BJ (cell line): Measurements from ENCODE around the gene KCNQ1OT1. TPM values are rescaled to one million over a fixed set of nuclear protein-coding genes. Genes with fewer than 3 reads are reported as not detected.

Experiments used
- CTCF ChIA-PET: fragments of 350-600 bp; formaldehyde crosslinking; extraction: SDS; loops from one replicate; lab custom pipeline; 2021; ENCODE audit warnings: antibody characterized with exemption, inconsistent platforms; lab: Yijun Ruan, JAX
- POLR2A ChIA-PET: fragments of 300-600 bp; sonication (Branson Sonifier 250); formaldehyde crosslinking; extraction: SDS; loops from one replicate; lab custom pipeline; 2021; ENCODE audit warnings: antibody characterized with exemption; lab: Charles Lee
- DNase-seq: peaks from one replicate; pipeline ENCODE4 v3.0.0-alpha.2; 2011; ENCODE audit warnings: low read depth
- H3K27me3 ChIP-seq: 2 replicates; pipeline ENCODE4 v1.6.0; 2011; ENCODE audit warnings: low read length; ENCODE audit not compliant: control insufficient read depth, insufficient read depth
- H3K36me3 ChIP-seq: 2 replicates; pipeline ENCODE4 v1.5.1; 2011; ENCODE audit warnings: low read length; ENCODE audit not compliant: control insufficient read depth, insufficient read depth
- H3K4me3 ChIP-seq: 2 replicates; pipeline ENCODE4 v1.5.1; 2011; ENCODE audit warnings: low read depth, mild to moderate bottlenecking, control low read depth, low read length
- polyA plus RNA-seq: library from polyadenylated mRNA; depleted of rRNA; stranded (reverse); fragments of >200 nt; gene quantifications from 2 replicates; pipeline ENCODE4 v1.2.3, GENCODE V29; 2011
- TF ChIP-seq, protein P1 (sequence below): IDR thresholded peaks from 2 replicates; pipeline ENCODE4 v1.5.1; 2011; ENCODE audit warnings: low read depth, mild to moderate bottlenecking, control low read depth, inconsistent platforms, low read length, moderate library complexity; ENCODE audit not compliant: insufficient read depth

Gene KCNQ1OT1
- polyA plus RNA-seq, 1 experiment: 0.16 TPM

DNA sequence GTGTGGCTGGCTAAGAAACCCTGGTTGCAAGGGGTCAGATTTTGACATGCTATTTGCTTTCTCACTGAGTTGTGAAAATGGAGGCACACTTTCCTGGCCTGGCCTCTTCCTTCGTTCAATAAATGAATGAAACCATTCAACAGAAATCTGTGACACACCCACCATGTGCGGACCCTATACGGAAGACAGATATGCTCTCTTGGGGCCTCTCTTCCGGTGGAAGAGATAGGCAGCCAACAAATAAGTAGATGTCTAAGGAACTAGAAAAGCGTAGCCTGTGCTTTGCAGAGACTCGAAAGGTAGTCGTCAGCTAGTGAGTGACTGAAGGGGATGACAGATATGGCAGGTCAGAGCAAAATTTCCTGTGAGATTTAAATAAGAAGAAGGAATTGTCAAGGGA lies 5.3 kb downstream of the KCNQ1OT1 start:
- ChIA-PET POLR2A (no interaction called here), CTCF (no interaction called here)
- no peak overlapping the region for H3K4me3 ChIP-seq
- no peaks in the 10 kb centered on the region for H3K36me3 ChIP-seq
- DNase-seq: no peak
- TF ChIP-seq, protein P1, sequence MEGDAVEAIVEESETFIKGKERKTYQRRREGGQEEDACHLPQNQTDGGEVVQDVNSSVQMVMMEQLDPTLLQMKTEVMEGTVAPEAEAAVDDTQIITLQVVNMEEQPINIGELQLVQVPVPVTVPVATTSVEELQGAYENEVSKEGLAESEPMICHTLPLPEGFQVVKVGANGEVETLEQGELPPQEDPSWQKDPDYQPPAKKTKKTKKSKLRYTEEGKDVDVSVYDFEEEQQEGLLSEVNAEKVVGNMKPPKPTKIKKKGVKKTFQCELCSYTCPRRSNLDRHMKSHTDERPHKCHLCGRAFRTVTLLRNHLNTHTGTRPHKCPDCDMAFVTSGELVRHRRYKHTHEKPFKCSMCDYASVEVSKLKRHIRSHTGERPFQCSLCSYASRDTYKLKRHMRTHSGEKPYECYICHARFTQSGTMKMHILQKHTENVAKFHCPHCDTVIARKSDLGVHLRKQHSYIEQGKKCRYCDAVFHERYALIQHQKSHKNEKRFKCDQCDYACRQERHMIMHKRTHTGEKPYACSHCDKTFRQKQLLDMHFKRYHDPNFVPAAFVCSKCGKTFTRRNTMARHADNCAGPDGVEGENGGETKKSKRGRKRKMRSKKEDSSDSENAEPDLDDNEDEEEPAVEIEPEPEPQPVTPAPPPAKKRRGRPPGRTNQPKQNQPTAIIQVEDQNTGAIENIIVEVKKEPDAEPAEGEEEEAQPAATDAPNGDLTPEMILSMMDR: no peak
- no peaks in the 10 kb centered on the region for H3K27me3 ChIP-seq

DNA sequence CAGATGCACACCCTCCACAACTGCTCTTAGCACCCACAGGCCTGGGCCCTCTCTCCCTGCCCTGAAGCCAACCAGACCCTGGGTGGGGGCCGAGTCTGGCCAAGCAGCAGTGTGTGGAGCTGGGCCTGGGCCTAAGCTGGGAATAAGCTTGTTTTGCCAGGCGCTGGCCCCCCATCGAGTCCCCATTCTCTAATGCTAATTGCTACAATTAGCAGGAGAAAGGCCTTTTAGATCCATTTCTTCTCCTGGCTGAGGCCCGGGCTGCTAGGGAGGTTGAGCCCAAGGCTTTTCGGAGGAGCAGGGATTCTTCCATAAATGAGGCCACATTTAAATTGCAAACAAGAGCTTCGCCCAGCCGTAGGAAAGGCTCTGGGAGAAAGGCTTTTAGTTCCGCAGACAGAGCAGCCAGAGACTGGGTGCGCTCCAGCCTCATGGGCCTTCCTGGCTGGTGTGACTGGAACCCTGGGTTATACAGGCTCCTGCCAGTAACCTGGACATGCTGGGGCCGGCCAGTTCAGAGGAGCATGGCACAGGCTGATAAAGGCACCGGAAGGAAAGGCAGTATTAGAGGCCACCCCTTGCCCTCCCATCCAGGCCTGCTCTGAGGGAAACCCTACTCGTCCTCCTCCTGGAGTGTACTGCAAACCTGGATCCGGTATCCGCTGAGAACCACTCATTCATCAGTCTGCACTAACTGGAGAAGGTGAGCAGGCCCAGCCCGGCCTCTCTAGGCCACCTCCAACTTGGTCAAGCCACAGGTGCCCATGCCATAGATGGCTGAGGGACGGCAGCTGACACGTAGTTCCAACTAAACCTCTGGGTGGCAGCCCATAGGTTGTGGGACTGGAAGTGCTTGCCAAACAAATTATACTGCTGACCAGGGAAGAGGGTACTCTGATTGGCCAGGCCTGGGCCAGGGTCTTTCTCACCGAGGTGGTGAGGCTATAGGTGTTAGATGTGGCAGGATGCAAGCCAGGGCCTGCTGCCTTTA lies 6.2 kb downstream of the KCNQ1OT1 start:
- POLR2A ChIA-PET: no interaction called here
- no peaks in the 10 kb centered on the region for H3K36me3 ChIP-seq
- CTCF ChIA-PET: interaction anchor here (1.1 to 1.4 kb wide), 2 partner anchors 162 to 194 kb away, joined by 3 to 5 read pairs; no protein-coding TSS in a partner anchor
- DNase-seq: no peak
- TF ChIP-seq, protein P1: no peak
- H3K27me3 ChIP-seq: no peaks in the 10 kb centered on the region
- H3K4me3 ChIP-seq: no peak overlapping the region

GRCh38 chr11:2691991-2692875 lies 7.6 kb downstream of the KCNQ1OT1 start:
- no peak overlapping the region for H3K4me3 ChIP-seq
- POLR2A ChIA-PET: no interaction called here
- H3K36me3 ChIP-seq: peaks cover 1% of the 10 kb centered on the region
- TF ChIP-seq, protein P1: no peak
- no peak for DNase-seq
- CTCF ChIA-PET: interaction anchor here (1.4 kb wide), 1 partner anchor 195 kb away, joined by 5 read pairs; no protein-coding TSS in a partner anchor
- H3K27me3 ChIP-seq: no peaks in the 10 kb centered on the region

GRCh38 chr11:2691355-2691761 lies 8.4 kb downstream of the KCNQ1OT1 start:
- H3K4me3 ChIP-seq: no peak overlapping the region
- DNase-seq: no peak
- H3K27me3 ChIP-seq: no peaks in the 10 kb centered on the region
- TF ChIP-seq, protein P1: no peak
- CTCF ChIA-PET: interaction anchor here (1.2 kb wide), 1 partner anchor 9 kb away, joined by 3 read pairs; the partner anchor contains the start of gene KCNQ1OT1
- peaks cover 1% of the 10 kb centered on the region for H3K36me3 ChIP-seq
- POLR2A ChIA-PET: no interaction called here
